Activated T-cell treated with anti-CD3 and anti-CD28 coated beads, Interleukin-2, amount 50 U/mL, for 24 hours (primary cell): ENCODE data around the gene ING3.
"Not testable (repeated sequence)": the region's sequence is repeated elsewhere in the genome, so short reads cannot be mapped to it uniquely, and the experiment has no call there.

Source experiments
- DNase-seq: peaks from one replicate; pipeline ENCODE4 v3.0.0-alpha.2; 2020
- H3K27ac Mint-ChIP-seq: 2 replicates; pipeline ENCODE4 v1.8.0; 2020; ENCODE audit warnings: mild to moderate bottlenecking, mixed read lengths
- H3K27me3 Mint-ChIP-seq: 2 replicates; pipeline ENCODE4 v1.8.0; 2020; ENCODE audit warnings: mixed read lengths
- H3K36me3 Mint-ChIP-seq: 2 replicates; pipeline ENCODE4 v1.8.0; 2020; ENCODE audit warnings: low read depth, mixed read lengths
- H3K4me1 Mint-ChIP-seq: 2 replicates; pipeline ENCODE4 v1.8.0; 2020; ENCODE audit warnings: low read depth, mixed read lengths
- H3K4me3 Mint-ChIP-seq: 2 replicates; pipeline ENCODE4 v1.8.0; 2020; ENCODE audit warnings: mild to moderate bottlenecking, moderate library complexity, mixed read lengths
- H3K9me3 Mint-ChIP-seq: 2 replicates; pipeline ENCODE4 v1.8.0; 2020; ENCODE audit warnings: mixed read lengths

The ING3 gene

GRCh38 chr7:120998996-120999565 lies 48.5 kb downstream of the ING3 start:
- peaks cover 7% of the 10 kb centered on the region for H3K27me3 Mint-ChIP-seq
- peaks cover 23% of the 10 kb centered on the region for H3K4me1 Mint-ChIP-seq
- H3K36me3 Mint-ChIP-seq = no peaks in the 10 kb centered on the region
- H3K27ac Mint-ChIP-seq = no peak overlapping the region
- H3K4me3 Mint-ChIP-seq = no peak overlapping the region
- H3K9me3 Mint-ChIP-seq = no peaks in the 10 kb centered on the region
- DNase-seq = no peak

- H3K27ac Mint-ChIP-seq = no peak overlapping the region
- no peaks in the 10 kb centered on the region for H3K9me3 Mint-ChIP-seq
- DNase-seq = no peak
- peaks cover 20% of the 10 kb centered on the region for H3K4me1 Mint-ChIP-seq
- no peak overlapping the region for H3K4me3 Mint-ChIP-seq
- no peaks in the 10 kb centered on the region for H3K36me3 Mint-ChIP-seq
- peaks cover 11% of the 10 kb centered on the region for H3K27me3 Mint-ChIP-seq
These were observed 49.8 kb downstream of the ING3 start for GRCh38 chr7:121000081-121000983.

GRCh38 chr7:121001234-121001906 lies 50.8 kb downstream of the ING3 start:
- H3K36me3 Mint-ChIP-seq = no peaks in the 10 kb centered on the region
- H3K9me3 Mint-ChIP-seq = no peaks in the 10 kb centered on the region

GRCh38 chr7:121002048-121002756 lies 51.6 kb downstream of the ING3 start:
- peaks cover 22% of the 10 kb centered on the region for H3K27me3 Mint-ChIP-seq
- peaks cover 6% of the 10 kb centered on the region for H3K4me1 Mint-ChIP-seq
- DNase-seq = no peak
- H3K9me3 Mint-ChIP-seq = no peaks in the 10 kb centered on the region
- no peak overlapping the region for H3K4me3 Mint-ChIP-seq
- no peak overlapping the region for H3K27ac Mint-ChIP-seq
- no peaks in the 10 kb centered on the region for H3K36me3 Mint-ChIP-seq

More at GRCh38 chr7:121001234-121001906, 50.8 kb downstream of the ING3 start:
- no peak for DNase-seq
- Mint-ChIP-seq H3K4me3 (no peak overlapping the region), H3K27me3 (peaks cover 18% of the 10 kb centered on the region), H3K27ac (no peak overlapping the region), H3K4me1 (peaks cover 12% of the 10 kb centered on the region)

GRCh38 chr7:121002757-121003200 lies 52.2 kb downstream of the ING3 start:
- H3K9me3 Mint-ChIP-seq = no peaks in the 10 kb centered on the region
- peaks cover 6% of the 10 kb centered on the region for H3K4me1 Mint-ChIP-seq
- no peak overlapping the region for H3K27ac Mint-ChIP-seq
- DNase-seq = no peak
- peaks cover 26% of the 10 kb centered on the region for H3K27me3 Mint-ChIP-seq
- H3K36me3 Mint-ChIP-seq = no peaks in the 10 kb centered on the region
- H3K4me3 Mint-ChIP-seq = no peak overlapping the region

- no peak overlapping the region for H3K27ac Mint-ChIP-seq
- H3K36me3 Mint-ChIP-seq = no peaks in the 10 kb centered on the region
- DNase-seq = no peak
- H3K4me1 Mint-ChIP-seq = peaks cover 6% of the 10 kb centered on the region
- no peaks in the 10 kb centered on the region for H3K9me3 Mint-ChIP-seq
- peaks cover 31% of the 10 kb centered on the region for H3K27me3 Mint-ChIP-seq
- H3K4me3 Mint-ChIP-seq = no peak overlapping the region
These were observed 53.6 kb downstream of the ING3 start for GRCh38 chr7:121003986-121004685.

GRCh38 chr7:121005058-121005457 lies 54.5 kb downstream of the ING3 start:
- not testable (repeated sequence) for DNase-seq, H3K27ac Mint-ChIP-seq, H3K4me1 Mint-ChIP-seq, H3K4me3 Mint-ChIP-seq, H3K9me3 Mint-ChIP-seq, H3K36me3 Mint-ChIP-seq
- H3K27me3 Mint-ChIP-seq = peaks cover 31% of the 10 kb centered on the region

GRCh38 chr7:121005996-121006584 lies 55.5 kb downstream of the ING3 start:
- DNase-seq = no peak
- no peaks in the 10 kb centered on the region for H3K9me3 Mint-ChIP-seq
- H3K4me3 Mint-ChIP-seq = no peak overlapping the region
- no peak overlapping the region for H3K27ac Mint-ChIP-seq
- H3K27me3 Mint-ChIP-seq = peaks cover 31% of the 10 kb centered on the region
- H3K4me1 Mint-ChIP-seq = no peaks in the 10 kb centered on the region
- no peaks in the 10 kb centered on the region for H3K36me3 Mint-ChIP-seq

GRCh38 chr7:121006711-121007315 lies 56.2 kb downstream of the ING3 start:
- Mint-ChIP-seq H3K9me3 (no peaks in the 10 kb centered on the region), H3K4me3 (no peak overlapping the region), H3K27ac (no peak overlapping the region), H3K36me3 (no peaks in the 10 kb centered on the region), H3K27me3 (peaks cover 31% of the 10 kb centered on the region), H3K4me1 (no peaks in the 10 kb centered on the region)
- no peak for DNase-seq

- DNase-seq = no peak
- H3K36me3 Mint-ChIP-seq = no peaks in the 10 kb centered on the region
- H3K9me3 Mint-ChIP-seq = no peaks in the 10 kb centered on the region
- peaks cover 24% of the 10 kb centered on the region for H3K27me3 Mint-ChIP-seq
- no peak overlapping the region for H3K4me3 Mint-ChIP-seq
- H3K27ac Mint-ChIP-seq = no peak overlapping the region
- no peaks in the 10 kb centered on the region for H3K4me1 Mint-ChIP-seq
These were observed 58.2 kb downstream of the ING3 start for GRCh38 chr7:121008816-121009215.

- Mint-ChIP-seq H3K4me1 (no peaks in the 10 kb centered on the region), H3K27me3 (peaks cover 13% of the 10 kb centered on the region), H3K4me3 (no peak overlapping the region), H3K36me3 (no peaks in the 10 kb centered on the region), H3K27ac (no peak overlapping the region), H3K9me3 (no peaks in the 10 kb centered on the region)
- DNase-seq = no peak
These were observed 60.8 kb downstream of the ING3 start for GRCh38 chr7:121011401-121011800.

- H3K4me1 Mint-ChIP-seq = no peaks in the 10 kb centered on the region
These were observed 61.7 kb downstream of the ING3 start for GRCh38 chr7:121012170-121012874.

GRCh38 chr7:121012919-121013318 lies 62.3 kb downstream of the ING3 start:
- DNase-seq = no peak
- no peak overlapping the region for H3K27ac Mint-ChIP-seq
- no peaks in the 10 kb centered on the region for H3K36me3 Mint-ChIP-seq
- H3K9me3 Mint-ChIP-seq = no peaks in the 10 kb centered on the region
- no peak overlapping the region for H3K4me3 Mint-ChIP-seq
- no peaks in the 10 kb centered on the region for H3K4me1 Mint-ChIP-seq
- peaks cover 9% of the 10 kb centered on the region for H3K27me3 Mint-ChIP-seq

More at GRCh38 chr7:121012170-121012874, 61.7 kb downstream of the ING3 start:
- DNase-seq = no peak
- no peaks in the 10 kb centered on the region for H3K9me3 Mint-ChIP-seq
- no peak overlapping the region for H3K27ac Mint-ChIP-seq
- no peaks in the 10 kb centered on the region for H3K36me3 Mint-ChIP-seq
- H3K27me3 Mint-ChIP-seq = peaks cover 13% of the 10 kb centered on the region
- H3K4me3 Mint-ChIP-seq = no peak overlapping the region
